ENCODE results near the gene RBM43. TPM values are rescaled to one million over a fixed set of nuclear protein-coding genes. Genes with fewer than 3 reads are reported as not detected.

The RBM43 gene
- total and polyA plus RNA-seq, 9 of the 15 experiments (the other 6 are each of a cell fraction or from before 2014, with no cell fraction given), result 1.3 to 6.9 (median 3.8) TPM

DNA sequence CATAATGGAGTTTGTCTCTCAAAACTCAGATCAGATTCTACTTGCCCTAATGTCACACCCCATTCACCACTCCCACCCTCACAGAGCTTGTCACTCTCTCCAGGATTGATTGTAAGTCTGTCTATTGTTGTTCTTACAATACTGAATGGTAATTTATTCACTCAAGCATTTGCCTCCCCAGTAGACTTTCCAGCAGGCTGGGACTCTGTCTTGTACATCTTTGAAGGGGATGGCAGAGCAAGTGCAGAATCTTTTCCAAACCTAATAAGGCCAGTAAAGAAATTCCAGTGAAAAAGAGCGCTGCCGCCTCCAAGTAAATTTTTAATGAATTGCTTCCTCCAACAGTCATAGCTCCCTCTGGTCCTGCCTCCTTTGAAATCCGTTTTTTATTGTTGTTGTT is 56.9 kb downstream of the RBM43 start:
- Histone ChIP-seq H3K9me3 (replicated peaks; ENCODE audit: control insufficient read depth, insufficient read depth, low read depth, low read length) (no peaks in the 10 kb centered on the region), H3K27ac (ENCODE audit: extremely low read depth, low read depth, low read length) (no peak overlapping the region), H3K9ac (ENCODE audit: insufficient read depth in 1 of 2, low read depth in 2 of 2, low read length in 2 of 2) (no peak overlapping the region), H3K36me3 (ENCODE audit: control insufficient read depth, insufficient read depth, low read length) (no peaks in the 10 kb centered on the region), H3K4me2 (ENCODE audit: insufficient read depth, low read length) (no peak overlapping the region), H2AFZ (ENCODE audit: low read depth, low read length) (no peak overlapping the region), H3K4me1 (replicated peaks in 1 of 2; ENCODE audit: control insufficient read depth in 2 of 2, insufficient read depth in 2 of 2, low read length in 2 of 2) (no peaks in the 10 kb centered on the region), H3K4me3 (no peak overlapping the region), H3K79me2 (ENCODE audit: control insufficient read depth, insufficient read depth, low read length) (no peaks in the 10 kb centered on the region), H3K27me3 (ENCODE audit: control insufficient read depth in 2 of 2, insufficient read depth in 2 of 2, low read length in 2 of 2) (no peaks in the 10 kb centered on the region; a peak in 1 of 5 replicates), H4K20me1 (replicated peaks; ENCODE audit: control insufficient read depth, insufficient read depth, low read length) (no peaks in the 10 kb centered on the region), H3K9me1 (ENCODE audit: control insufficient read depth, insufficient read depth, low read length) (no peaks in the 10 kb centered on the region)
- FAIRE-seq (no peak), ATAC-seq (no peak), DNase-seq (ENCODE audit: extremely low read depth in 1 of 4, low spot score in 3 of 4) (no peak)
- TF ChIP-seq GATA2 (CRISPR knock-in tag; IDR thresholded peaks at IDR 0.05) (no peak), RFX1 (IDR thresholded peaks at IDR 0.05) (no peak), HOXB6 (CRISPR knock-in tag; IDR thresholded peaks at IDR 0.05; ENCODE audit: borderline replicate concordance) (no peak), MED1 (CRISPR knock-in tag; IDR thresholded peaks at IDR 0.05; ENCODE audit: borderline replicate concordance) (no peak), PURB (CRISPR knock-in tag; IDR thresholded peaks at IDR 0.05; ENCODE audit: low read depth) (no peak), KHSRP (IDR thresholded peaks at IDR 0.05) (no peak), HMGN3 (IDR thresholded peaks at IDR 0.05; ENCODE audit: borderline replicate concordance, extremely low read depth, insufficient read length, low read depth, low read length) (no peak), CTBP1 (IDR thresholded peaks at IDR 0.05; ENCODE audit: borderline replicate concordance) (no peak), PTBP1 (IDR thresholded peaks at IDR 0.05; ENCODE audit: low read depth, low read length) (no peak), SAP30 (IDR thresholded peaks at IDR 0.05; ENCODE audit: borderline replicate concordance, insufficient read depth, low read depth, low read length, poor library complexity, severe bottlenecking) (no peak), NR2C2 (CRISPR knock-in tag; IDR thresholded peaks at IDR 0.05) (no peak), NR2C2 (tag; IDR thresholded peaks at IDR 0.05) (no peak), MCM2 (IDR thresholded peaks at IDR 0.05; ENCODE audit: low read depth) (no peak)
- TF ChIP-seq, protein P1, sequence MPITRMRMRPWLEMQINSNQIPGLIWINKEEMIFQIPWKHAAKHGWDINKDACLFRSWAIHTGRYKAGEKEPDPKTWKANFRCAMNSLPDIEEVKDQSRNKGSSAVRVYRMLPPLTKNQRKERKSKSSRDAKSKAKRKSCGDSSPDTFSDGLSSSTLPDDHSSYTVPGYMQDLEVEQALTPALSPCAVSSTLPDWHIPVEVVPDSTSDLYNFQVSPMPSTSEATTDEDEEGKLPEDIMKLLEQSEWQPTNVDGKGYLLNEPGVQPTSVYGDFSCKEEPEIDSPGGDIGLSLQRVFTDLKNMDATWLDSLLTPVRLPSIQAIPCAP (CRISPR knock-in tag; IDR thresholded peaks at IDR 0.05; ENCODE audit: borderline replicate concordance), result no peak
- TF ChIP-seq, protein P2, sequence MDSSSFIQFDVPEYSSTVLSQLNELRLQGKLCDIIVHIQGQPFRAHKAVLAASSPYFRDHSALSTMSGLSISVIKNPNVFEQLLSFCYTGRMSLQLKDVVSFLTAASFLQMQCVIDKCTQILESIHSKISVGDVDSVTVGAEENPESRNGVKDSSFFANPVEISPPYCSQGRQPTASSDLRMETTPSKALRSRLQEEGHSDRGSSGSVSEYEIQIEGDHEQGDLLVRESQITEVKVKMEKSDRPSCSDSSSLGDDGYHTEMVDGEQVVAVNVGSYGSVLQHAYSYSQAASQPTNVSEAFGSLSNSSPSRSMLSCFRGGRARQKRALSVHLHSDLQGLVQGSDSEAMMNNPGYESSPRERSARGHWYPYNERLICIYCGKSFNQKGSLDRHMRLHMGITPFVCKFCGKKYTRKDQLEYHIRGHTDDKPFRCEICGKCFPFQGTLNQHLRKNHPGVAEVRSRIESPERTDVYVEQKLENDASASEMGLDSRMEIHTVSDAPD (CRISPR knock-in tag; IDR thresholded peaks at IDR 0.05), result no peak
- TF ChIP-seq, protein P3, sequence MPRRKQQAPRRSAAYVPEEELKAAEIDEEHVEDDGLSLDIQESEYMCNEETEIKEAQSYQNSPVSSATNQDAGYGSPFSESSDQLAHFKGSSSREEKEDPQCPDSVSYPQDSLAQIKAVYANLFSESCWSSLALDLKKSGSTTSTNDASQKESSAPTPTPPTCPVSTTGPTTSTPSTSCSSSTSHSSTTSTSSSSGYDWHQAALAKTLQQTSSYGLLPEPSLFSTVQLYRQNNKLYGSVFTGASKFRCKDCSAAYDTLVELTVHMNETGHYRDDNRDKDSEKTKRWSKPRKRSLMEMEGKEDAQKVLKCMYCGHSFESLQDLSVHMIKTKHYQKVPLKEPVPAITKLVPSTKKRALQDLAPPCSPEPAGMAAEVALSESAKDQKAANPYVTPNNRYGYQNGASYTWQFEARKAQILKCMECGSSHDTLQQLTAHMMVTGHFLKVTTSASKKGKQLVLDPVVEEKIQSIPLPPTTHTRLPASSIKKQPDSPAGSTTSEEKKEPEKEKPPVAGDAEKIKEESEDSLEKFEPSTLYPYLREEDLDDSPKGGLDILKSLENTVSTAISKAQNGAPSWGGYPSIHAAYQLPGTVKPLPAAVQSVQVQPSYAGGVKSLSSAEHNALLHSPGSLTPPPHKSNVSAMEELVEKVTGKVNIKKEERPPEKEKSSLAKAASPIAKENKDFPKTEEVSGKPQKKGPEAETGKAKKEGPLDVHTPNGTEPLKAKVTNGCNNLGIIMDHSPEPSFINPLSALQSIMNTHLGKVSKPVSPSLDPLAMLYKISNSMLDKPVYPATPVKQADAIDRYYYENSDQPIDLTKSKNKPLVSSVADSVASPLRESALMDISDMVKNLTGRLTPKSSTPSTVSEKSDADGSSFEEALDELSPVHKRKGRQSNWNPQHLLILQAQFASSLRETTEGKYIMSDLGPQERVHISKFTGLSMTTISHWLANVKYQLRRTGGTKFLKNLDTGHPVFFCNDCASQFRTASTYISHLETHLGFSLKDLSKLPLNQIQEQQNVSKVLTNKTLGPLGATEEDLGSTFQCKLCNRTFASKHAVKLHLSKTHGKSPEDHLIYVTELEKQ (CRISPR knock-in tag; IDR thresholded peaks at IDR 0.05), result no peak
- BruUV-seq (replicated peaks), result no TSS peak
- POLR2A ChIA-PET, result interaction anchor here (1.0 kb wide), 1 partner anchor 12 kb away, joined by 3 read pairs; no protein-coding TSS in a partner anchor
- in situ Hi-C loops (cut with MboI), result no loop called here
- intact Hi-C loops (cut with micrococcal nuclease), result no loop called here
- CTCF ChIA-PET (ENCODE audit: low intra/inter-chr PET ratio), result no interaction called here
- 0% methylated on average over 3 of the region's 3 CpGs for WGBS (ENCODE audit: insufficient coverage, low coverage, missing lambda C conversion rate)

Data from K562 (cell line).